Mesothelial cell of epicardium (in vitro differentiated cells): Measurements from ENCODE around the gene RBP7. TPM values are rescaled to one million over a fixed set of nuclear protein-coding genes. Genes with fewer than 3 reads are reported as not detected.

Experiments
- DNase-seq, 2 experiments: peaks; one replicate each; pipeline ENCODE4 v3.0.0; 2021; ENCODE audit warnings: low spot score in 2 of 2; ENCODE audit not compliant: unreplicated experiment in 2 of 2
- H3K27ac Mint-ChIP-seq: 2 replicates; pipeline ENCODE4 v1.8.0; 2021; ENCODE audit warnings: mixed read lengths
- H3K27me3 Mint-ChIP-seq: 2 replicates; pipeline ENCODE4 v1.8.0; 2021; ENCODE audit warnings: low read depth, mixed read lengths
- H3K36me3 Mint-ChIP-seq: 2 replicates; pipeline ENCODE4 v1.8.0; 2021; ENCODE audit warnings: mixed read lengths
- H3K4me1 Mint-ChIP-seq: 2 replicates; pipeline ENCODE4 v1.8.0; 2021; ENCODE audit warnings: mixed read lengths
- H3K4me3 Mint-ChIP-seq: 2 replicates; pipeline ENCODE4 v1.8.0; 2021; ENCODE audit warnings: mild to moderate bottlenecking, moderate library complexity, mixed read lengths
- H3K9me3 Mint-ChIP-seq: 2 replicates; pipeline ENCODE4 v1.8.0; 2021; ENCODE audit warnings: mixed read lengths
- total RNA-seq: library from RNA; stranded (reverse); gene quantifications from 3 replicates; pipeline ENCODE4 v1.2.1, GENCODE V29; 2021
- TF ChIP-seq, protein P1 (sequence below): fragments of 200-600 bp; sonication (generic); IDR thresholded peaks from one replicate; pipeline ENCODE4 v1.5.0; 2021; ENCODE audit warnings: antibody characterized with exemption; ENCODE audit not compliant: unreplicated experiment

The RBP7 gene
- total RNA-seq = 1.3 to 2.3 TPM (median 2.2 TPM) in 3 replicates

- H3K36me3 Mint-ChIP-seq = no peaks in the 10 kb centered on the region
- peaks cover 40% of the 10 kb centered on the region for H3K27me3 Mint-ChIP-seq
- peaks cover 9% of the 10 kb centered on the region for H3K4me1 Mint-ChIP-seq
- H3K27ac Mint-ChIP-seq = no peak within 1 kb of the TSS
- H3K4me3 Mint-ChIP-seq = peak within 1 kb of the TSS; percentile 69
- H3K9me3 Mint-ChIP-seq = no peaks in the 10 kb centered on the region
- DNase-seq = peak in 1 of 2 experiments; percentile 41
- TF ChIP-seq, protein P1, sequence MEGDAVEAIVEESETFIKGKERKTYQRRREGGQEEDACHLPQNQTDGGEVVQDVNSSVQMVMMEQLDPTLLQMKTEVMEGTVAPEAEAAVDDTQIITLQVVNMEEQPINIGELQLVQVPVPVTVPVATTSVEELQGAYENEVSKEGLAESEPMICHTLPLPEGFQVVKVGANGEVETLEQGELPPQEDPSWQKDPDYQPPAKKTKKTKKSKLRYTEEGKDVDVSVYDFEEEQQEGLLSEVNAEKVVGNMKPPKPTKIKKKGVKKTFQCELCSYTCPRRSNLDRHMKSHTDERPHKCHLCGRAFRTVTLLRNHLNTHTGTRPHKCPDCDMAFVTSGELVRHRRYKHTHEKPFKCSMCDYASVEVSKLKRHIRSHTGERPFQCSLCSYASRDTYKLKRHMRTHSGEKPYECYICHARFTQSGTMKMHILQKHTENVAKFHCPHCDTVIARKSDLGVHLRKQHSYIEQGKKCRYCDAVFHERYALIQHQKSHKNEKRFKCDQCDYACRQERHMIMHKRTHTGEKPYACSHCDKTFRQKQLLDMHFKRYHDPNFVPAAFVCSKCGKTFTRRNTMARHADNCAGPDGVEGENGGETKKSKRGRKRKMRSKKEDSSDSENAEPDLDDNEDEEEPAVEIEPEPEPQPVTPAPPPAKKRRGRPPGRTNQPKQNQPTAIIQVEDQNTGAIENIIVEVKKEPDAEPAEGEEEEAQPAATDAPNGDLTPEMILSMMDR = no peak
Observed at GRCh38 chr1:9996624-9997582, at the start of gene RBP7. RBP7 (plus strand) TSS chr1:9997228; CDS start chr1:9997259, 31 bp downstream.

DNA sequence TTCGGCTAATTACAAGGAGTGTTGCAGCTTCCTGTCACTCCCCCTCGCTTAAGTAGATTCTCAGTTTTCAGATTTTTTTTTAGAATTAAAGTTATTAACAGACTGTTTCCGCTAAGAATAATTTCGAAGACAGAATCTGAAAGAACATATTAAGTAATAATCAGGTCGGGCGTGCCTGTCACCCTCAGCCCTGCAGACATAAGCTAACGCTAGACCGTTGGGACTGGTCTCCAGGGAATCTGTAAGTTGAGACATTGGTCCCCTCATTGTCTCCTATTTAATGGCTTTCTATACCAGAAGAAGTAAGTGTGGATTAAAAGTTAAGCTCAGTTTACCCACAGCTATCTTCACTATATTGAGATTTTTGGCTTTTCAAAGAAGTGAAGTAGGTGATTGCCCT is 39.3 kb upstream of the RBP7 start:
- H3K4me1 Mint-ChIP-seq = peaks cover 9% of the 10 kb centered on the region
- TF ChIP-seq, protein P1 = no peak
- no peaks in the 10 kb centered on the region for H3K9me3 Mint-ChIP-seq
- no peaks in the 10 kb centered on the region for H3K27me3 Mint-ChIP-seq
- H3K27ac Mint-ChIP-seq = no peak overlapping the region
- H3K36me3 Mint-ChIP-seq = no peaks in the 10 kb centered on the region
- no peak for DNase-seq
- H3K4me3 Mint-ChIP-seq = no peak overlapping the region

DNA sequence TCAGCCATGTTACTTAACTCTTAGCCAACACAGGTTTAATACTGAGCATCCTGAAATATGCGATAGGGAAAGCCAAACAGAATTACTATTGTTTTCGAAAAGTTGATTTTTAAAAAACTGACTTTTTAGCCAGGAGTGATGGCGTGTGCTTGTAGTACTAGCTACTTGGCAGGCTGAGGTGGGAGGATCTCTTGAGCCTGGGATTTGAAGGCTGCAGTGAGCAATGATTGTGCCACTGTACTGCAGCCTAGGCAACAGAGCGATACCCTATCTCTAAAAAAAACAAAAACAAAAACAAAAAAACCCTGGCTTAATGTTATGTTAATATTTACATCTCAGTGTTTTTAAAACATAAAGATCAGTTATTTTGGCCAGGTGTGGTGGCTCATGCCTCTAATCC is 37.0 kb upstream of the RBP7 start:
- Mint-ChIP-seq H3K27ac (peak overlapping the region; percentile 14), H3K4me3 (no peak overlapping the region), H3K36me3 (peaks cover 2% of the 10 kb centered on the region), H3K9me3 (no peaks in the 10 kb centered on the region), H3K27me3 (no peaks in the 10 kb centered on the region), H3K4me1 (peaks cover 9% of the 10 kb centered on the region)
- TF ChIP-seq, protein P1 = no peak
- no peak for DNase-seq

DNA sequence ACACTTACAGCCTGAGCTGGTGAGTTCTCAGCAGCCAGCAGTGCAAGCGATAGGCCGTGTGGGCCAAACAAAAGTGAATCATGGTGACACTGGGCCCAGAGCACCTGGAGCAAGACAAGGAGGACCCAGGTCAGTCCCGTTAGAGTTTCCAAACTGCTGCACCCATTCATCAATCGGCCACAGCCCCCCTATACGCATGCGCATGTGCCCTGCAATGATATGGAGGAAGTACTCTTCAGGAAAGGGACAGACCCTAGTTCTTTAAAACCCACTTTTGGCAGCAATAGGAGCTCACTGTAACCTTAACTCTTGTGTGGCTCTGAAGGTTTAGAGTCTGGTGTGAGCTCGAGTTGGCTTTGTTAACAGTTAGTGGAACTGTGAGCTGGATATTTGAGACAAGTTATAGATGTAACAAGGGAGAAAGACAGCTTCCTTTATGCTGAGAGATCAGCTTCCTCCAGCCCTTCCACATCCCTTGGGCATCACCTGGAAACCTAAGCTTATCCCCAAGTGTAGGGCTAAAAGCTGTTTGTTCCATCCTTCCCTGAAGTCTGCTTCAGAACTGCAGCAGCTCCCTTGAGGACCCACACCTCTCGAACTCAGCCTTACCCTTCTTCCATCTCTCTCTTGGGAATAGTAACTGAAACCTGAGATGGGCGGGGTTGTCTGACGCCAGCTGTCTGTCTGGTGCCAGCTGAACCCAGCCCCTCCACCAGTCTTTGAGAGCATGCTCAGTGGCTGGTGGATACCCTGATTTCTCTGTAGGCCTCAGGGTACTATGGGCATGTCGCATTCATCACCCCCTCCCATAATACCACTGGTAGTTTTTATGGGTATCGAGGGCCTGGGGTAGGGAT is 36.1 kb upstream of the RBP7 start:
- H3K27me3 Mint-ChIP-seq = no peaks in the 10 kb centered on the region
- no peak overlapping the region for H3K4me3 Mint-ChIP-seq
- no peaks in the 10 kb centered on the region for H3K9me3 Mint-ChIP-seq
- peaks cover 9% of the 10 kb centered on the region for H3K4me1 Mint-ChIP-seq
- peak overlapping the region; percentile 83 for H3K27ac Mint-ChIP-seq
- no peak for DNase-seq
- TF ChIP-seq, protein P1 = no peak
- H3K36me3 Mint-ChIP-seq = peaks cover 2% of the 10 kb centered on the region

DNA sequence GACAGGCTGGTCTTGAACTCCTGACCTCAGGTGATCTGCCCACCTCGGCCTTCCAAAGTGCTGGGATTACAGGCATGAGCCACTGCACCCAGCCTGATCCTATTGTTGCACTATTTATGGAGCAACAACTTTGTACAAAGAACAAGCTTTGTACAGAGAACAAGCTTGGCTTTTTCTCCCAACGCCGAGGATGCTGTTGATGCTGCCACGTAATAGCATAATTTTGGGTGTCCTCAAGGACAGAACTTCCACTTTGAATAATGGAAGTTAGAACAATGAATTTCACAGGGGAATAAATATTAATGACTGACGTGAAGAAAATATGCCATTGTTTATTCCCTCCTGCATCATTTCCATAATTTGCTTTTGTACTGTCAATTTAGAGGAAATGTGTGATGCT is 12.8 kb upstream of the RBP7 start:
- H3K27me3 Mint-ChIP-seq = no peaks in the 10 kb centered on the region
- no peak overlapping the region for H3K27ac Mint-ChIP-seq

More for the DNA sequence above, 12.8 kb upstream of the RBP7 start:
- no peaks in the 10 kb centered on the region for H3K9me3 Mint-ChIP-seq
- TF ChIP-seq, protein P1 = no peak
- no peaks in the 10 kb centered on the region for H3K4me1 Mint-ChIP-seq
- no peak for DNase-seq
- no peak overlapping the region for H3K4me3 Mint-ChIP-seq
- H3K36me3 Mint-ChIP-seq = peaks cover 16% of the 10 kb centered on the region
